Peyer's patch (tissue), 4 donors: Measurements from ENCODE around the gene SLC49A4.

Experiments used
- CTCF ChIP-seq, 6 experiments: fragments of 450-650 bp in 4 of 6; fragments of 200-600 bp in 2 of 6; sonication (generic) in 1 of 6; IDR thresholded peaks; one replicate each; pipeline ENCODE4 v1.5.1; 2017 to 2019; ENCODE audit warnings: antibody characterized with exemption in 6 of 6, mild to moderate bottlenecking in 3 of 6, moderate library complexity in 1 of 6
- POLR2A ChIP-seq, 2 donors: fragments of 450-650 bp; IDR thresholded peaks; one replicate each; pipeline ENCODE4 v1.5.1; 2017; ENCODE audit warnings: antibody characterized with exemption in 2 of 2, mild to moderate bottlenecking in 2 of 2, moderate library complexity in 2 of 2

GRCh38 chr3:122766430-122766829, 28.4 kb upstream of the SLC49A4 start:
- TF ChIP-seq CTCF (IDR thresholded peaks at IDR 0.05) = no peak
- TF ChIP-seq POLR2A (IDR thresholded peaks at IDR 0.05) = no peak
